ENCODE results near the gene PNPO. TPM values are rescaled to one million over a fixed set of nuclear protein-coding genes. Genes with fewer than 3 reads are reported as not detected.

PNPO gene
- total RNA-seq, 1 experiment from 2014 or later: 88.0 TPM

- peak within 1 kb of the TSS; percentile 82 for H3K4me3 Mint-ChIP-seq (ENCODE audit: low read depth, unreplicated experiment)
- no peaks in the 10 kb centered on the region for H3K9me3 Mint-ChIP-seq (ENCODE audit: low read depth, unreplicated experiment)
- peaks cover 33% of the 10 kb centered on the region for H3K36me3 Mint-ChIP-seq (ENCODE audit: insufficient read depth, unreplicated experiment)
- intact Hi-C loops (cut with micrococcal nuclease; ENCODE audit: unreplicated experiment): loop anchor here (2.0 to 5.0 kb wide), 2 partner anchors 51 to 123 kb away; no protein-coding TSS in a partner anchor
- no peak for TF ChIP-seq CTCF (IDR thresholded peaks at IDR 0.05; ENCODE audit: unreplicated experiment)
- no TSS peak for BruUV-seq (replicated peaks)
- CTCF ChIA-PET: interaction anchor here (0.6 to 1.7 kb wide), 18 partner anchors 8 to 379 kb away, joined by 3 to 12 read pairs (median 4); partner anchors contain the start of genes CDK5RAP3, LRRC46, MRPL10 and PNPO
- peak; percentile 100 for DNase-seq
- peaks cover 24% of the 10 kb centered on the region for H3K4me1 Mint-ChIP-seq (ENCODE audit: low read depth, unreplicated experiment)
- peaks cover 12% of the 10 kb centered on the region for H3K27me3 Mint-ChIP-seq (ENCODE audit: unreplicated experiment)
- peak within 1 kb of the TSS; percentile 99 for H3K27ac Mint-ChIP-seq (ENCODE audit: unreplicated experiment)
Measured at GRCh38 chr17:47895856-47896671, 45.3 kb upstream of the PNPO start, which contains the start of gene SP2. SP2 (plus strand) TSS chr17:47896236; CDS start chr17:47896287, 51 bp downstream.

- CTCF ChIA-PET: interaction anchor here (0.6 to 1.0 kb wide), 3 partner anchors 27 to 50 kb away, joined by 3 to 4 read pairs (median 3); partner anchors contain the start of gene PNPO
- peak overlapping the region; percentile 99 for H3K27ac Mint-ChIP-seq (ENCODE audit: unreplicated experiment)
- H3K36me3 Mint-ChIP-seq (ENCODE audit: insufficient read depth, unreplicated experiment): peaks cover 33% of the 10 kb centered on the region
- intact Hi-C loops (cut with micrococcal nuclease; ENCODE audit: unreplicated experiment): loop anchor here (5.0 kb wide), 1 partner anchor 50 kb away; no protein-coding TSS in a partner anchor
- no peak for TF ChIP-seq CTCF (IDR thresholded peaks at IDR 0.05; ENCODE audit: unreplicated experiment)
- DNase-seq: no peak
- H3K27me3 Mint-ChIP-seq (ENCODE audit: unreplicated experiment): peaks cover 12% of the 10 kb centered on the region
- H3K4me1 Mint-ChIP-seq (ENCODE audit: low read depth, unreplicated experiment): peaks cover 24% of the 10 kb centered on the region
- BruUV-seq (replicated peaks): no TSS peak
- peak overlapping the region; percentile 82 for H3K4me3 Mint-ChIP-seq (ENCODE audit: low read depth, unreplicated experiment)
- H3K9me3 Mint-ChIP-seq (ENCODE audit: low read depth, unreplicated experiment): no peaks in the 10 kb centered on the region
Measured at GRCh38 chr17:47896672-47897490, 44.5 kb upstream of the PNPO start.

GRCh38 chr17:47897561-47897960 lies 43.8 kb upstream of the PNPO start:
- Mint-ChIP-seq H3K27me3 (ENCODE audit: unreplicated experiment) (peaks cover 12% of the 10 kb centered on the region), H3K9me3 (ENCODE audit: low read depth, unreplicated experiment) (no peaks in the 10 kb centered on the region), H3K27ac (ENCODE audit: unreplicated experiment) (peak overlapping the region; percentile 99), H3K4me3 (ENCODE audit: low read depth, unreplicated experiment) (peak overlapping the region; percentile 82), H3K4me1 (ENCODE audit: low read depth, unreplicated experiment) (peaks cover 24% of the 10 kb centered on the region), H3K36me3 (ENCODE audit: insufficient read depth, unreplicated experiment) (peaks cover 39% of the 10 kb centered on the region)
- TF ChIP-seq CTCF (IDR thresholded peaks at IDR 0.05; ENCODE audit: unreplicated experiment): no peak
- CTCF ChIA-PET: no interaction called here
- intact Hi-C loops (cut with micrococcal nuclease; ENCODE audit: unreplicated experiment): loop anchor here (5.0 kb wide), 1 partner anchor 50 kb away; no protein-coding TSS in a partner anchor
- BruUV-seq (replicated peaks): TSS peak; percentile 46
- no peak for DNase-seq

DNA sequence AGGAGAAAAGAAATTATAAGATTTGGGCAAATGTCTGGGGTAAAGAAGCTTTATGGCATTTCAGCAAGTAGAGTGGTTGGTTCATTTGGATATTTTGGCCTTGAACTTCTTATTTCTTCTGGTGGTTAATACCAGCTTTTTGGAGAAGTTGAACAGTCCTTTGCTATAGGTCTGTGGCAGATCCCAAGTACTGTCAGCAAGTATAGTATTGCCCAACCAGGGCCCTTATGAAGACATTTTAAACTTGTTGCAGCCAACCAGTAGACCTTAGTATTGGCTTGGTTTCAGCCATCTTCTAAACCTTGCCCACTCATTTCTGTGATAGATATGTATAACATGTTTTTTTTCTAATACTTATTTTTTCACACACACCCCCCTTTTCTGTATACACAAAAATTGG lies 43.1 kb upstream of the PNPO start:
- no peak for TF ChIP-seq CTCF (IDR thresholded peaks at IDR 0.05; ENCODE audit: unreplicated experiment)
- BruUV-seq (replicated peaks): no TSS peak
- Mint-ChIP-seq H3K4me1 (ENCODE audit: low read depth, unreplicated experiment) (peaks cover 24% of the 10 kb centered on the region), H3K4me3 (ENCODE audit: low read depth, unreplicated experiment) (no peak overlapping the region), H3K9me3 (ENCODE audit: low read depth, unreplicated experiment) (no peaks in the 10 kb centered on the region), H3K27ac (ENCODE audit: unreplicated experiment) (no peak overlapping the region), H3K36me3 (ENCODE audit: insufficient read depth, unreplicated experiment) (peaks cover 39% of the 10 kb centered on the region), H3K27me3 (ENCODE audit: unreplicated experiment) (peaks cover 12% of the 10 kb centered on the region)
- intact Hi-C loops (cut with micrococcal nuclease; ENCODE audit: unreplicated experiment): loop anchor here (5.0 kb wide), 1 partner anchor 49 kb away; no protein-coding TSS in a partner anchor
- no peak for DNase-seq
- CTCF ChIA-PET: no interaction called here
